ENCODE measurements around the gene CFAP57.
"Not testable (repeated sequence)": the region's sequence is repeated elsewhere in the genome, so short reads cannot be mapped to it uniquely, and the experiment has no call there.

CFAP57 gene

DNA sequence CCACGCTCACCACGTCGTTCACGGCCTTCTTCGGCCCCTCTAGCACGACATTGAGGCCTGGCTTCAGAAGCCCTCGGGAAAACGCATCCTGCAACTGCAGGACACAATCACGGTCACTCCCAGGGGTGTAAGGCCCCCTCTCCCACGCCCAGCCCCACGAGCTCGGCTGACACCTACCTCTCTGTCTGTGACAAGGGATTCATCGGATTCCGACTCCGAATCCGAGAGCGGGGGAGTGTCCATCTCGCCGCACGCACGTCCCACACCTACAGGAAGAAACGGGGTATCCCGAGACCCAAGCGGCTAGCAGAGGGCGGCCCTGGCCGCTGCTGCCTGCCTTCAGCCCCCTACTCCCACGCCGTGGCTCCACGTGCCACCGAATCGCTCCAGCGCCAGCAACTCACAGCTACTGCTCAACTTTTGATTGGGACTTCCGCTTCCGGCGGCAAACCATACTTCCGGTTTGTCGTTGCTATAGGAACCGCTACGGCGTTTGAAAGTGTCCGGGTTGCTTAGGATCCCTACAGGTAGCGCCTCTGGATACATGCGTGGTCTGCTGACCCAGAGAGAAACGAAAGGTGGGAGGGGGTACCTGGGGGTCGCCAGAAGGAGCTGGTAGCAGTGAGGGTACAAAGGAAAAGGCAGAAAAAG is at the start of gene CFAP57, which contains the start of gene EBNA1BP2:
TSS of gene CFAP57 (plus strand) at position 455 of the 651 bp plus-strand sequence. CDS start 424 bp downstream, outside the sequence.
TSS of gene EBNA1BP2 (minus strand) at position 415 of the 651 bp plus-strand sequence. CDS start at position 243, 172 bp downstream.
- peak; percentile 93 for DNase-seq (ENCODE audit: low spot score)

DNA sequence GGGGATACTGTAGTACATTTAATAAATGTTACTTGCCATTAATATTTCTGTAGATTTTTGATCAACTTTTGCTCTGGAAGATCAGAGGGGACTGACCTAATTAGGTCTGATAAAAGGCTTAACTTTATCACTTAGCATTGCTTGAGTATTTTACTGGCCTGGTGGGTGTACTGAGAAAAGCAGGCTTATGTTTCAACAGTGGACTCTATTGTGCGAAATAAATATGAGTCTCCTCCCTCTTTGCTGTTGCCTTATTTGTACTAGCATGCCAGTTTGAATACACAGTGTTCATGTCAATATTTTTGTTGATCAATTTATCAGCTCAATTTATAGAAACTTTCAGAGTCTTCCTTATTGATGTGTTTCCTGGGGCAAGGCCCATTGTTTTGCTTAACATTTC is 49.1 kb upstream of the CFAP57 start:
- DNase-seq (ENCODE audit: low spot score) = no peak

- no peak for DNase-seq (ENCODE audit: low spot score)
Measured at GRCh38 chr1:43128816-43129215, 43.3 kb upstream of the CFAP57 start.

- no peak for DNase-seq (ENCODE audit: low spot score)
Measured at GRCh38 chr1:43129426-43129825, 42.7 kb upstream of the CFAP57 start.

- no peak for DNase-seq (ENCODE audit: low spot score)
Measured at GRCh38 chr1:43134068-43134467, 38.1 kb upstream of the CFAP57 start.

- no peak for DNase-seq (ENCODE audit: low spot score)
Measured at GRCh38 chr1:43134640-43135039, 37.5 kb upstream of the CFAP57 start.

DNA sequence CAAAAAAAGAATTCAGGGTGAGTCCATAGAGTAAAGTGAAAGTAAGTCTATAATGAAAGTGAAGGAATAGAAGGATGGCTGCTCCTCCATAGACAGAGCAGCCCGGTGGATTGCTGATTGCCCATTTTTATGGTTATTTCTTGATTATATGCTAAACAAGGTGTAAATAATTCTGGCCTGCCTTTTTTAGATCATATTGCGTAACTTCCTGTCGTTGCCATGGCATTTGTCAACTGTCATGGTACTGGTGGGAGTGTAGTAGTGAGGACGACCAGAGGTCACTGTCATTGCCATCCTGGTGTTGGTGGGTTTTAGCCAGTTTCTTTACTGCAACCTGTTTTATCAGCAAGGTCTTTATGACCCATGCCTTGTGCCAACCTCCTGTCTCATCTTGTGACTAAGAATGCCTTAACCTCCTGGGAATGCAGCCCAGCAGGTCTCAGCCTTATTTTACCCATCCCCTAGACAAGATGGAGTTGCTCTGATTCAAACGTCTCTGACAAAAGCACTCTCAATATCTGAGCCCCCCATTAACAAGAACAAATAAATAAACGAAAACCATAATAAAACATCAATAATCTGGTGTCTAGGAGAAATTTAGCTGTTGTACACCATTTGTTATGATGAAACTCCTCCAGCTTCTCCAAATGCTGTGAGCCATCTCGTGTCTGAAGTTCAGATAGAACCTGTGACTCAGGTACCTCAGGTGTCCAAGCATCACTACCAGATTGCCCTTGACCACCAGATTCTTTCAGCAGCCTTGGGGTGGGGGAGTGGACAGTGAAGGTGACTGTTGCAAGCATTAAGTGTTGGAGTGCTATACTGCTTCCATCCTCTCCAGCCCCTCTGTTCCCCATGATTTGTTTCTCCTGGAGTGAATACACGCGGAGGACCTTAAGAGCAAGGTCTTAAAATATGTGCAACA is 36.0 kb upstream of the CFAP57 start:
- DNase-seq (ENCODE audit: low spot score) = no peak

GRCh38 chr1:43137445-43138052 is 34.6 kb upstream of the CFAP57 start:
- peak; percentile 77 for DNase-seq (ENCODE audit: low spot score)

DNA sequence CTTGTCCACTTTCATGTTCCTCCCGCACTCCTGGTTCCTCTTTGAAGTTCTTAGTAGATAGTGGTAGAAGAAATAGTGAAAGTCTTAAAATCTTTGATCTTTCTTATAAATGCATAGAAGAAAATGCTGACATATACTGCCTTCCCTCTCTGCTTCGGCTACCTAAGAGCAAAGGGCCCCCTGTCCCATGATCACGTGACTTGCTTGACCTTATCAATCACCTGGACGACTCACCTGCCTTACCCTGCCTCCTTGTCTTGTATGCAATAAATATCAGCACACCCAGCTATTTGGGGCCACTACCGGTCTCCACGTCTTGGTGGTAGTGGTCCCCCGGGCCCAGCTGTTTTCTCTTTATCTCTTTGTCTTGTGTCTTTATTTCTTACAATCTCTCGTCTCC is 32.8 kb upstream of the CFAP57 start:
- not testable (repeated sequence) for DNase-seq (ENCODE audit: low spot score)

GRCh38 chr1:43140010-43140409 is 32.1 kb upstream of the CFAP57 start:
- DNase-seq (ENCODE audit: low spot score) = no peak

GRCh38 chr1:43140583-43140982 is 31.5 kb upstream of the CFAP57 start:
- no peak for DNase-seq (ENCODE audit: low spot score)

GRCh38 chr1:43143441-43143888 is 28.7 kb upstream of the CFAP57 start:
- DNase-seq (ENCODE audit: low spot score) = no peak

DNA sequence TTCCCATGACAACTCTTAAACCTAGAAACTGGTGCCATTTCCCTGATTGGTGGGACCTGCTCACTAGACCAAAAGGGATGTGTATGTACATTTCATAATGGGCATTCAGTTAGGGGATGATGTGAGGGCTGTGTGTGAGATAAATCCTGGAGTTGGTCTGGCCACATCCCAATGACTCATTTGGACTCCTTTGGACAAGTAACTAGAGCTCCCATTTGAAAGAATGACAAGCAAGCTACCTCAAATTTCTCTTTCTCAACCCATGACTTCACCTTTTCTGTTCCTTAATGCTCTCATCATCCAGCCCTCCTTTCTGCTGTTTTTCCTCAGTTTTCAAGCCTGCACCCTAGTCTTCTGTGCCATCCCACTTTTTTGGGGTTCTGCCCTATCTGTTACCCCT is 27.9 kb upstream of the CFAP57 start:
- DNase-seq (ENCODE audit: low spot score) = no peak

GRCh38 chr1:43147625-43148327 is 24.4 kb upstream of the CFAP57 start:
- DNase-seq (ENCODE audit: low spot score) = no peak

DNA sequence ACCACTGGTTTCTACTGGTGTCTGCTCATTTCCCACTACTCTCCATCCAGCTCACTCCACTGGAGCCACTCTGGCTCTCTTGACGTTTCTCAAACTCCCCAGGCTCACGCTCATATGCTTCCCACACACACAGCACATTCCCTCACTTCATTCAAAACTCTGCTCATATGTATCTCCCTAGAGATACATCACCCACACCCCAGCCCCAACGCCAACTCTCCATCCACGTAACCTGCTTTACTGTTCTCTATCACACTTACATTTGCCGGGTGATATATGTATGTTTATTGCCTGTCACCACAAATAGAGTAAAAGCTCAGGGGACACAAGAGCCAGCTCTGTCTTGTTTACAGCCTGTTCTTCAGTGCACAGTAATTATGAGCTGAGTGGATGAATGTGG is 22.2 kb upstream of the CFAP57 start:
- DNase-seq (ENCODE audit: low spot score) = no peak

DNA sequence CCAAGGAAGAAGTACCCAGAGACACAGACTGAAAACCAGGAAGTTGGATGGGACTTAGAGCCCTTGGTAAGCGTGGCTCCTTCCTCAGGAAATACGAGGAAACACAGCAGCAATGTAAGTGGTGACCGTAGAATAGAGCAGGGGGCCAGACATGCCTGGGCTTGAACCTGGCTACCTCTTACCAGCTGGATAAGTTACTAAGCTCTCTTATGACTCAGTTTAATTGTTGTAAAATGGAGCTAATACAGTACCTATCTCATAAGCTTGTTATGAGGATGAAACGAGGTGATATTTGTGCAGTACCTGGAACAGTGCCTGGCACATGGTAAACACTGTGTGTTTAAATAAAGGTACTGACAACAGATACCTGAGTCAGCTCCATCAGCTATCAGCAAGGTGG is 19.3 kb upstream of the CFAP57 start:
- DNase-seq (ENCODE audit: low spot score) = no peak

GRCh38 chr1:43153443-43153842 is 18.7 kb upstream of the CFAP57 start:
- no peak for DNase-seq (ENCODE audit: low spot score)

- no peak for DNase-seq (ENCODE audit: low spot score)
Measured at GRCh38 chr1:43156026-43156425, 16.1 kb upstream of the CFAP57 start.

- DNase-seq (ENCODE audit: low spot score) = no peak
Measured at GRCh38 chr1:43165162-43165561, 7.0 kb upstream of the CFAP57 start.

DNA sequence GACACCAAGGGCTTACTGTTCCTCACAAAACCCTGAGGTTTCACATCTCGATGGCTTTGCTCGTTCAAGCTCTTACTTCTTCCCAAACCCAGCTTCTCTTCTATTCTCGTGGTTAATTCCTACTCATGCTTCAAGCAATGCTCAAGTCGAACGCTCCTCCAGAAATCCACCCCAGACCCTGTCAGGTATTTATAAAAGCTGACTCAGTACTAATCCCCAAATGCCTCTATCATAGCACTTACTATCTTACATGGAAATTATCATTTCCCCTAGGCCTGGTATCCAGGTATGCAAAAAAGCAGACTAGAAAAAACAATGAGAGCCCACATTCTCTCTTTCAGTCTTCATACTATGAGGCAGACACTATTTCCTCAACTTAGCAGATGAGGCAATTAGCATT is 6.4 kb upstream of the CFAP57 start:
- no peak for DNase-seq (ENCODE audit: low spot score)

DNA sequence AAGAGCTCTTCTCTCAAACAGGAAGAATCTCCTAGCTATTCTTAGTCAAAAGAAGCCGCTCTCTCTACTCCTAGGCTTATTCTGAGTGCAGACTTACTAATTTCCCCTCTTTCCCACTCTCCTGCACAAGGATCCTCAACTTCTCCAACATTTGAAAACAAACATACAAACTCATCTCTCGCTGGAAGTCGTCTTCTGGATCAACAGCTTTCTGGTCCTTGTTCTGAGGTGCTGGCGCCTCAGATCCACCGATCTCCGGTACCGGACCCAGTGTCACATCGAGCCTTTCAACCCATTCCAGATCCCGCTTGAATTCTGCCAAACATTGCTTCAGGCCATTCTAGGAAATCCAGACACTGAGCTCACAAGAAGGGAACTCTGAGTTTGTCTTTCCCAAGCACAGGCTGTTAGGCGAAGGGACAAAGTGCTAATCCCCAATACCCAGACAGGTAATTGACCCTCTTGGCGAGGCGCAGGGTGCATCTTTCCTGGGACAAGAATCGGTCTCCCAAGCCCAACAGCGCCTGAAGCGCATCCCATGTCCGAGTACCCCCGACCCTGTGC is 736 bp upstream of the CFAP57 start:
- DNase-seq (ENCODE audit: low spot score) = no peak

GRCh38 chr1:43172527-43172972 is 420 bp downstream of the CFAP57 start:
- peak; percentile 90 for DNase-seq (ENCODE audit: low spot score)

All from globus pallidus (tissue), 1 donor.